ENCODE results near the gene ZNF385B.

GRCh38 chr2:179606141-179606540 lies 255.3 kb downstream of the ZNF385B start:
- TF ChIP-seq POLR2AphosphoS5 (IDR thresholded peaks at IDR 0.05; ENCODE audit: low read length) (no peak), KDM1A (IDR thresholded peaks at IDR 0.05; ENCODE audit: borderline replicate concordance) (no peak), CBFB (IDR thresholded peaks at IDR 0.05; ENCODE audit: low read depth) (no peak), POLR2A (IDR thresholded peaks at IDR 0.05; ENCODE audit: low read depth, low read length) (no peak), RBBP5 (conservative IDR thresholded peaks at IDR 0.05) (no peak), CEBPB (IDR thresholded peaks at IDR 0.05; ENCODE audit: borderline replicate concordance in 1 of 2, low read depth in 2 of 2, low read length in 2 of 2) (no peak), ZNF687 (IDR thresholded peaks at IDR 0.05) (no peak), LARP7 (IDR thresholded peaks at IDR 0.05) (no peak), PKNOX1 (IDR thresholded peaks at IDR 0.05) (no peak), EGR1 (IDR thresholded peaks at IDR 0.05; ENCODE audit: borderline replicate concordance in 1 of 2, low read depth in 2 of 2, low read length in 2 of 2) (no peak), ESRRA (IDR thresholded peaks at IDR 0.05; ENCODE audit: low read length) (no peak)
- TF ChIP-seq, protein P1, sequence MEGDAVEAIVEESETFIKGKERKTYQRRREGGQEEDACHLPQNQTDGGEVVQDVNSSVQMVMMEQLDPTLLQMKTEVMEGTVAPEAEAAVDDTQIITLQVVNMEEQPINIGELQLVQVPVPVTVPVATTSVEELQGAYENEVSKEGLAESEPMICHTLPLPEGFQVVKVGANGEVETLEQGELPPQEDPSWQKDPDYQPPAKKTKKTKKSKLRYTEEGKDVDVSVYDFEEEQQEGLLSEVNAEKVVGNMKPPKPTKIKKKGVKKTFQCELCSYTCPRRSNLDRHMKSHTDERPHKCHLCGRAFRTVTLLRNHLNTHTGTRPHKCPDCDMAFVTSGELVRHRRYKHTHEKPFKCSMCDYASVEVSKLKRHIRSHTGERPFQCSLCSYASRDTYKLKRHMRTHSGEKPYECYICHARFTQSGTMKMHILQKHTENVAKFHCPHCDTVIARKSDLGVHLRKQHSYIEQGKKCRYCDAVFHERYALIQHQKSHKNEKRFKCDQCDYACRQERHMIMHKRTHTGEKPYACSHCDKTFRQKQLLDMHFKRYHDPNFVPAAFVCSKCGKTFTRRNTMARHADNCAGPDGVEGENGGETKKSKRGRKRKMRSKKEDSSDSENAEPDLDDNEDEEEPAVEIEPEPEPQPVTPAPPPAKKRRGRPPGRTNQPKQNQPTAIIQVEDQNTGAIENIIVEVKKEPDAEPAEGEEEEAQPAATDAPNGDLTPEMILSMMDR (IDR thresholded peaks at IDR 0.05 in 2 of 3, conservative IDR thresholded peaks at IDR 0.05 in 1 of 3; ENCODE audit: control insufficient read depth in 2 of 3, extremely low read depth in 1 of 3, insufficient read depth in 1 of 3, low read depth in 3 of 3, low read length in 3 of 3), result no peak
